HUES48 (cell line): ENCODE results near the gene NTM.
"Not testable (repeated sequence)": the region's sequence is repeated elsewhere in the genome, so short reads cannot be mapped to it uniquely, and the experiment has no call there.

ENCODE experiments used
- H3K27ac ChIP-seq: one replicate; pipeline ENCODE4 v1.7.0; 2013; ENCODE audit warnings: low read depth, low read length, inconsistent platforms
- H3K27me3 ChIP-seq: 2 replicates; pipeline ENCODE4 v1.6.1; 2013; ENCODE audit warnings: mild to moderate bottlenecking, low read length; ENCODE audit not compliant: control insufficient read depth, insufficient read depth
- H3K36me3 ChIP-seq: 2 replicates; pipeline ENCODE4 v1.6.1; 2013; ENCODE audit warnings: low read length; ENCODE audit not compliant: control insufficient read depth, insufficient read depth
- H3K4me1 ChIP-seq: 2 replicates; pipeline ENCODE4 v1.6.1; 2013; ENCODE audit warnings: mild to moderate bottlenecking, low read length; ENCODE audit not compliant: control insufficient read depth, insufficient read depth
- H3K4me3 ChIP-seq: 2 replicates; pipeline ENCODE4 v1.5.1; 2013; ENCODE audit warnings: mild to moderate bottlenecking, low read depth, low read length
- H3K9ac ChIP-seq: 2 replicates; pipeline ENCODE4 v1.6.1; 2013; ENCODE audit warnings: mild to moderate bottlenecking, low read depth, low read length, moderate library complexity
- H3K9me3 ChIP-seq: 2 replicates; pipeline ENCODE4 v1.6.1; 2013; ENCODE audit warnings: low read length; ENCODE audit not compliant: control insufficient read depth, insufficient read depth

Gene NTM

DNA sequence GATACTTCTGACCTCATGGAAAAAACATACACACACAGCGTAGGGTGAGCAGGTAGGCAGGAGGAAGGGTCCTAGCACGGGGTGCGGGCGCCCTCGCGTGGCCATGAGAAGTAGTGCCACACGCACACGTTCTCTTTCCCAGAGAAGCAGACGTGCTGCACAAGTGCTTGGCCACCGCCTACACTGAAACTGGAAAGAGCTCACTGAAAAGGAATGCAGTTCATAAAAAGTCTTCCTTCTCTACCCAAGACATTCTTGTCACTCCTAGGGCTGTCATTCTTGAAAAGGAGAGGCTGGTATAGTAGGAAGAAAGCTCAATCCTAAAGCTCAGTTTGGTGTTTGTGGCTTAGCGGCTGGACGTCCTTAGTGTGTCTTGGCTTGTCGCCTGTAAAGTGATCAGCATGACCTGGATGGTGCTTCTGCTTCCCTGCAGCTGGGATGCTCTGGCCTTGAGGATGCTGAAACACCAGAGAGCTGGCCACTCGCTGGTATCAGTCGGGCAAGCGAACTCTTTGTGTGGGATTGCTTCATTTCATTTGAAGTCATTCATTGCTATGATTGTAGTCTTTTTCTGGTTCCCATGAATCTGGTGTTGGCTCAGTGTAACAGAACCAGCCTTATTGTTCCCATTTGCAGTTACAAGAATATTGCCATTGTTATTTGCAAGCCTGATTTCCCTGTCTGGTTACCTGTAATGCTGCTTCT is 303.8 kb downstream of the NTM start:
- 0 out of 2 replicates have a peak, but pooled peaks cover 6% of the 10 kb centered on the region for H3K27me3 ChIP-seq
- peaks cover 18% of the 10 kb centered on the region for H3K4me1 ChIP-seq
- no peaks in the 10 kb centered on the region for H3K9me3 ChIP-seq
- H3K36me3 ChIP-seq, result no peaks in the 10 kb centered on the region
- H3K4me3 ChIP-seq, result no peak overlapping the region
- no peak overlapping the region for H3K9ac ChIP-seq
- no peak overlapping the region for H3K27ac ChIP-seq

DNA sequence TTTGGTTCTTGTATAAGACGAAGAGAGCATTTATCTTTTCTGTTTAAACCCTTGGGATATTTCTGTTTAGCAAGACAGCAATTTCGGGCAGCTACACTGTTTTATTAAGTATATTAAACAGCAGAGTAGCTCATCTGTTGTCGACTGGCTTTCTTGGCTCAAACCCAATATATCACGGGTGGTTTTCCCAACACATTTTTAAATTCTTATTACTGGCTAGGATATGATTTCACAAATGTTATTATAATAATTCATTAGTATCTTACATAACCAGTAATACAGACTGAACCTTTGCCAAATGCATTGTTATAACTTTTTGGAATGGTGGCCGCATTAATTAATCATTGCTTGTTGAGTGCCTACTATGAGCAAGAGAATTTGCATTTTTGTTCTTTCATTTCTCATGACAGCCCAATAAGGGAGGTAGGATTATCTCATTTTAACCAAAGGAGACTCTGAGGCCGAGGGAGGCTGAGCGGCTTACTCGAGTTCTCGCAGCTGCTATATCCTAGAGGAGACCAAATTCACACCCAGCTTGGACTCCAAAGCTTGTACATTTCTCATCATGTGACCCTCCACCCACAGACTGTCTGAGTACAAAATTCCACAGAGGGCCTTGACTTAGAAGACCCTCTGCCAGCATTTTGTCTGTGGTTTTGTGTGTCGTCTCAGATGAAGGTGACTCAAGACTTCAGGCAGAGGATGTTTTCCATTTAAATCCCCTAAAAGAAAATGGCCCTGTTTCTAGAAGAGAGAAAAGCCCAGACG is 304.9 kb downstream of the NTM start:
- Histone ChIP-seq H3K27me3 (0 out of 2 replicates have a peak, but pooled peaks cover 6% of the 10 kb centered on the region), H3K27ac (no peak overlapping the region), H3K9me3 (no peaks in the 10 kb centered on the region)

DNA sequence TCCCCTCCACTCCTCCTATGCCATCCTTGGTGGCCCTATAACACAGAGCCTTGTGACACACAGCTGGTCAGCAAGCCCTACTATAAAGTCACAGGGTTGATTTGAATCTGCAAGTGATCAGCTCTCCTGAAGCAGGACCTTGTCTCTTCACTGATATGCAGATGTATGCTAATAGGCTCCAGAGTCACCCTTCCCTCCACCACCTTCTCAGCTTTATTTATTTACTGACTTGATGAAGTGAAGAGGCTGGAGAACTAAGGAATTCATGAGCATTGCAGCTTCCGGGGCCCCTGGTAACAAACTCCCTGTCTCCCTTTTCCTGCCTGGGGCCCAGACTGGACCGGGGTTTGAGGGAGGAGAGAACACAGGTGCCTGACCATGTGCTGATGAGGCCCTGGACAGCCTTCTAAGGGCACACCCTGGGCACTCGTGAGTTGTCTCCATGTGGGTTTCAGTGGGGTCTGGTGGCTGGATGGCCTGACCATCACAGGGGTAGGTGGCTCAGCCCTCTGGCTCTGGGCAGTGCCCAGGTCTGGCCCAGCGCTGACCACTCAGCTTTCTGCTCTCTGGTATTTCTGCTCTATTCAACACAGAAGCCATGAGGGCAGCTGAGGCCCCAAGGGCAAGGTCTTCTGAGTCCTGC is 307.5 kb downstream of the NTM start:
- Histone ChIP-seq H3K4me3 (no peak overlapping the region), H3K4me1 (peaks cover 15% of the 10 kb centered on the region), H3K9ac (no peak overlapping the region), H3K9me3 (no peaks in the 10 kb centered on the region), H3K27ac (no peak overlapping the region), H3K36me3 (no peaks in the 10 kb centered on the region), H3K27me3 (0 out of 2 replicates have a peak, but pooled peaks cover 6% of the 10 kb centered on the region)

More for the DNA sequence above, 304.9 kb downstream of the NTM start:
- Histone ChIP-seq H3K4me1 (peaks cover 15% of the 10 kb centered on the region), H3K36me3 (no peaks in the 10 kb centered on the region), H3K4me3 (no peak overlapping the region), H3K9ac (no peak overlapping the region)

DNA sequence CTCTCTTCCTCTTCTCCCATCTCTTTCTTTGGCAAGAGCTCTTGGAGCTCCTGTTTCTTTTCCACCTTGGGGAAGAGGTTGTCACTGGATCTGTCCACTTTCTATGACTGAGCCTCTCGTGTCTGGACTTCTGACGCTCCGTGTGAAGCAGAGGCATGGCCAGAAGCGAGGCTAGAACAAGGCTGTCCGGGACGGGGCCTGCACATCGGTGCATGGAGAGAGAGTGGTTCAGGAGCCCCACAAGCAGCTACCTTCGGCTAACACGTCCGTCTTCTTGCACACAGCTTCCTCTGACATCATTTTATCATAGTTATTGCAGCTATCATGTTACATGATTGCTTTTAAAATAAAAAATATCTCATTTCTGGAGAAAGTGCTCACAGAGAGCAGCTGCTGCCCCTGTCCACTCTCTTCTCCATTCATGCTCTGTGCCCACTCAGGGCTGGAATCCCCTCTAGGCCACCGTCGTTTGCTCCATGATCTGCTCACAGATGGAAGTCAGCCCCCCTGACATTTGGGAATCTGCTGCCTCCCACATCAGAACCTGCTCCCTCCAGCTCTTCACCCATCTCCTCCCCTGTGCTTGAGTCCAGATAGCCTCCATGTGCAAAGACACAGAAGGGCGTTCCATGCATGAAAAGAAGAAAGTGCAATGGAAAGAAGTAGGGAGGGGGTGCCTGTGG is 308.4 kb downstream of the NTM start:
- H3K27me3 ChIP-seq, result 0 out of 2 replicates have a peak, but pooled peaks cover 6% of the 10 kb centered on the region
- peaks cover 15% of the 10 kb centered on the region for H3K4me1 ChIP-seq

DNA sequence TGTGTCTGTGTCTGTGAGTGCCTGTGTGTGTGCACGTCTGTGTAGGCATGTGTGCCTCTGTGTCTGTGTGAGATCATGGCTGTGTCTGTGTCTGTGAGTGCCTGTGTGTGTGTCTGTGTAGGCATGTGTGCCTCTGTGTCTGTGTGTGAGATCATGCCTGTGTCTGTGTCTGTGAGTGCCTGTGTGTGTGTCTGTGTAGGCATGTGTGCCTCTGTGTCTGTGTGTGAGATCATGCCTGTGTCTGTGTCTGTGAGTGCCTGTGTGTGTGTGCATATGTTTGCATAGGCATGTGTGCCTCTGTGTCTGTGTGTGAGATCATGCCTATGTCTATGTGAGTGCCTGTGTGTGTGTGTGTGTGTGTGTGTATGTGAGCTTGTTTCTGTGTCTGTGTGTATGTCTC is 310.0 kb downstream of the NTM start:
- H3K27me3 ChIP-seq, H3K27ac ChIP-seq, H3K4me3 ChIP-seq, H3K36me3 ChIP-seq, H3K9me3 ChIP-seq, H3K9ac ChIP-seq: not testable (repeated sequence)
- H3K4me1 ChIP-seq, result peaks cover 15% of the 10 kb centered on the region

More for the DNA sequence above, 308.4 kb downstream of the NTM start:
- H3K4me3 ChIP-seq, result no peak overlapping the region
- H3K9ac ChIP-seq, result no peak overlapping the region
- no peaks in the 10 kb centered on the region for H3K36me3 ChIP-seq
- no peaks in the 10 kb centered on the region for H3K9me3 ChIP-seq
- no peak overlapping the region for H3K27ac ChIP-seq

DNA sequence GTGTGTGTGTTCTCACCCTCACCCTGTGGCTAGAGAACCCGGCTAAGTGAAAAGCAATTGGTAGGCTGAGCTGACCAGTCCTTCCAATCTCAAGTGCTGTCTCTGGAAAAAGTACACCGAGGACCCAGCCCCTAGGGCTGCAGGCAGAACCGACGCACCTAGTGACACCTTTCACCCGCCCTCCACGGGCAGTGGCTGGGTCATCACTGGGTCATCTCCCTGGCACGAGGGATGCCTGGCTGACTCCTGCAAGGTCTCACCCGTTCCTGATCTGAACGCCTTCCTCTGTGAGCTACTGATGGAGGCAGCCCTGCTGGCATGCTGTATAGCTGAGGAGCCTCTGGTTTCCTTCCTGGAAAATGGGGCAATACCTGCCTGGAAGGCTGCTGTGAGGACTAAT is 311.5 kb downstream of the NTM start:
- H3K9ac ChIP-seq, result no peak overlapping the region
- H3K27ac ChIP-seq, result no peak overlapping the region
- H3K4me1 ChIP-seq, result peaks cover 15% of the 10 kb centered on the region
- no peaks in the 10 kb centered on the region for H3K9me3 ChIP-seq
- H3K36me3 ChIP-seq, result no peaks in the 10 kb centered on the region
- no peaks in the 10 kb centered on the region for H3K27me3 ChIP-seq
- H3K4me3 ChIP-seq, result no peak overlapping the region

DNA sequence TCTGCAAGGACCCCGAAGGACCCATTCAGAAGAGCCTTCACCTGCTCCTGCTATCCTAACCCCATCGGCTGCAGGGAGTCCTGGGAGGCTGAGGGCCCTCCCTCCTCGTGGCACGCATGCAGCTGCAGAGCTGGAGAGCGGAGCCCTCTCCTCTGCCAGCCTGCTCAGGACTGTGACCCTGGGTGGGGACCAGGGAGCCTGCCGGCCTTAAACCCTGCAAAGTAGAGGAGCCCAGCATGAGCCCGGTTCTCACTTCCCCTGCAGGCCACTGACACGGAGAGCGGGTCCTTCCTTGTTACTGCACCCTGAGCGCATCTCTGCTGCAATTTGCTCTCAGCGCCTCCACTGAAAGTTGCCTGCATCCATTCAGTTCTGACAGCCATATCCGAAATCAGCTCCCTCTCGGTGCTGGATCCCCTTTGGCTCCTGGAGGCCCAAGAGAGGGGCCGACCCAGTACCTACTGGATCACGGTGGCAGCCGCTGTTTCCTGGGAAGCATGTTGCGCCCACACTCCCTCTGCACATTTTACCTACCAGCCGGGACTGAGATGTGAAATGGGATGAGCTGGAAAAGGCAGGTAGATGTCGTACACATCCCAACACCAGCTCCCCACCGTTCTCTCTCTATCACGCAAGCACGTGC is 312.1 kb downstream of the NTM start:
- no peak overlapping the region for H3K9ac ChIP-seq
- H3K36me3 ChIP-seq, result no peaks in the 10 kb centered on the region
- H3K4me3 ChIP-seq, result no peak overlapping the region
- no peaks in the 10 kb centered on the region for H3K27me3 ChIP-seq
- no peaks in the 10 kb centered on the region for H3K9me3 ChIP-seq
- no peak overlapping the region for H3K27ac ChIP-seq
- peaks cover 11% of the 10 kb centered on the region for H3K4me1 ChIP-seq

DNA sequence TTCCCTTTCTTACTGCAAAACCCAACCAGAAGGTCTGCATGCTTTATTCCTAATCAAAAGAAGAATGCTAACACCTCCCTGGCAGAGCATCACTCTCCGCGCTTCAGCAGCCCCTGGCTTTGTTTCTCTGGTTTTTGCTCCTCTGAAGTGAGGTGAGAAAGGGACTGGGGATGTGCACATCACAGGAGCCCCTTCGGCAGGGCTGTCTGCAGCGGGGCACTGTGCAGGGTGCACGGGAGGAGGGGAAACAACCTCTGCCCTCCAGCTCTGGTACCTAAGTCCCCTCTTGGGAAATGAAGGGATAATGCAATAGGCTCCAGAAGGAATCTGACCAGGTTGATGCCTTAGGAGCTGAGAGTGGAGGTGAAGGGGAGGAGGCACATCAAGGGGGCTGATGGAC is 312.7 kb downstream of the NTM start:
- Histone ChIP-seq H3K27me3 (no peaks in the 10 kb centered on the region; the same call in 1 of the 2 replicates), H3K9me3 (no peaks in the 10 kb centered on the region), H3K9ac (no peak overlapping the region), H3K4me1 (peaks cover 6% of the 10 kb centered on the region), H3K4me3 (no peak overlapping the region), H3K36me3 (no peaks in the 10 kb centered on the region), H3K27ac (no peak overlapping the region)

DNA sequence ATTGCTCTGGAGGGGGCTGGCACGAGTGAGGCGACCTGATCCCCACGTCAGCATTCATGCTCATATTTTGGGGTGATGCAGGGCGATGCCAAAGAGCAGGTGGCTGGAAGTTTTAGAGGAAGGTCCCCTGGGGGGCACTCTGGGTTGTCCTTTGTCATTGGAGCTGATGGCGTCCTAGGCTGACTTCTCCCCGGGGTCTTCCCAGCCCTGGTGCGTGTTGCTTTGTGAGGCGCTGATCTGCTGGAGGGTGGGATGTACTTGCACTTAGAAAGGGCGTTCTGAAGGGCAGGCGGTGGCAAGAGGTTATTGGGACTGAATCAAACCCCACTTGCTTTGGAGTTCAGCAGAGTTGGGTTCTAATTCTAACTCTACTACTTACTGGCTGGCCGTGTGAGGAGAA is 313.3 kb downstream of the NTM start:
- no peak overlapping the region for H3K4me3 ChIP-seq
- peaks cover 4% of the 10 kb centered on the region for H3K4me1 ChIP-seq
- H3K36me3 ChIP-seq, result no peaks in the 10 kb centered on the region
- no peak overlapping the region for H3K27ac ChIP-seq
- H3K27me3 ChIP-seq, result peaks cover 5% of the 10 kb centered on the region
- H3K9me3 ChIP-seq, result no peaks in the 10 kb centered on the region
- no peak overlapping the region for H3K9ac ChIP-seq
